Tibial artery (tissue), 4 donors: Measurements from ENCODE around the gene RCAN1.

ENCODE experiments used
- DNase-seq, 2 donors: peaks; one replicate each; pipeline ENCODE4 v3.0.0-alpha.2; 2019
- H3K27ac ChIP-seq, 2 donors: fragments of 200-600 bp; sonication (generic) in 1 of 2; 1 replicate in 1 of 2; 2 replicates in 1 of 2; pipeline ENCODE4 v1.5.1; 2018 to 2019; ENCODE audit warnings: mild to moderate bottlenecking in 1 of 2
- H3K27me3 ChIP-seq, 2 donors: fragments of 200-600 bp; sonication (generic) in 1 of 2; one replicate each; pipeline versions ENCODE4 v1.5.1 to v1.6.0; 2016 to 2019
- H3K36me3 ChIP-seq, 3 donors: fragments of 200-600 bp; sonication (generic) in 2 of 3; one replicate each; pipeline ENCODE4 v1.5.1; 2016 to 2019; ENCODE audit warnings: mild to moderate bottlenecking in 2 of 3
- H3K4me1 ChIP-seq, 4 donors: fragments of 200-600 bp; sonication (generic) in 2 of 4; 1 replicate in 3 of 4; 2 replicates in 1 of 4; pipeline ENCODE4 v1.5.1; 2016 to 2019
- H3K4me3 ChIP-seq, 2 donors: fragments of 200-600 bp; sonication (generic) in 1 of 2; 1 replicate in 1 of 2; 2 replicates in 1 of 2; pipeline ENCODE4 v1.5.1; 2018 to 2019; ENCODE audit warnings: mild to moderate bottlenecking in 2 of 2
- H3K9me3 ChIP-seq, 3 donors: fragments of 200-600 bp; sonication (generic) in 1 of 3; one replicate each; pipeline ENCODE4 v1.5.1; 2016 to 2019
- CTCF ChIP-seq, 2 experiments: fragments of 200-600 bp in 1 of 2; fragments of 450-650 bp in 1 of 2; IDR thresholded peaks; one replicate each; pipeline ENCODE4 v1.5.1; 2017 to 2019; ENCODE audit warnings: antibody characterized with exemption in 2 of 2, mild to moderate bottlenecking in 1 of 2, moderate library complexity in 1 of 2
- intact Hi-C: fragments of 100-400 bp; cut with DNase I; formaldehyde crosslinking; loops from one replicate; pipeline ENCODE4 v1.15.0; 2023; ENCODE audit warnings: low total_unique reads

The RCAN1 gene

GRCh38 chr21:34592120-34592955 is 22.6 kb downstream of the RCAN1 start:
- H3K27me3 ChIP-seq, result no peaks in the 10 kb centered on the region
- intact Hi-C loops, result no loop called here
- peak overlapping the region; percentile 15 to 38 for H3K4me3 ChIP-seq
- H3K9me3 ChIP-seq, result no peaks in the 10 kb centered on the region
- TF ChIP-seq CTCF (IDR thresholded peaks at IDR 0.05), result no peak
- H3K4me1 ChIP-seq, result peaks cover 0 to 20% (median 7%) of the 10 kb centered on the region in 4 donors
- no peaks in the 10 kb centered on the region for H3K36me3 ChIP-seq
- DNase-seq, result peak in 1 of 2 donors; percentile 72
- H3K27ac ChIP-seq, result peak overlapping the region; percentile 19 to 63

GRCh38 chr21:34590520-34590919 is 24.4 kb downstream of the RCAN1 start:
- Histone ChIP-seq H3K4me3 (no peak overlapping the region), H3K27me3 (no peaks in the 10 kb centered on the region), H3K9me3 (peaks cover 0 to 5% (median 0%) of the 10 kb centered on the region in 3 donors), H3K27ac (no peak overlapping the region), H3K4me1 (peaks cover 0 to 20% (median 7%) of the 10 kb centered on the region in 4 donors), H3K36me3 (no peaks in the 10 kb centered on the region)
- TF ChIP-seq CTCF (IDR thresholded peaks at IDR 0.05), result no peak
- intact Hi-C loops, result no loop called here
- DNase-seq, result no peak

GRCh38 chr21:34589511-34590282 is 25.2 kb downstream of the RCAN1 start:
- intact Hi-C loops, result no loop called here
- H3K27ac ChIP-seq, result no peak overlapping the region
- no peak for TF ChIP-seq CTCF (IDR thresholded peaks at IDR 0.05)

GRCh38 chr21:34583926-34584563 is 30.9 kb downstream of the RCAN1 start:
- Histone ChIP-seq H3K4me1 (peaks cover 0 to 26% (median 4%) of the 10 kb centered on the region in 4 donors), H3K9me3 (peaks cover 0 to 5% (median 0%) of the 10 kb centered on the region in 3 donors), H3K4me3 (no peak overlapping the region), H3K27me3 (no peaks in the 10 kb centered on the region), H3K36me3 (no peaks in the 10 kb centered on the region), H3K27ac (no peak overlapping the region)
- intact Hi-C loops, result no loop called here
- no peak for DNase-seq
- no peak for TF ChIP-seq CTCF (IDR thresholded peaks at IDR 0.05)

More at GRCh38 chr21:34589511-34590282, 25.2 kb downstream of the RCAN1 start:
- Histone ChIP-seq H3K27me3 (no peaks in the 10 kb centered on the region), H3K36me3 (no peaks in the 10 kb centered on the region), H3K9me3 (peaks cover 0 to 5% (median 0%) of the 10 kb centered on the region in 3 donors), H3K4me1 (peaks cover 0 to 20% (median 7%) of the 10 kb centered on the region in 4 donors), H3K4me3 (no peak overlapping the region)
- DNase-seq, result no peak

GRCh38 chr21:34582506-34583150 is 32.3 kb downstream of the RCAN1 start:
- DNase-seq, result no peak
- H3K36me3 ChIP-seq, result no peaks in the 10 kb centered on the region
- H3K27ac ChIP-seq, result no peak overlapping the region
- peak; percentile 33 to 53 for TF ChIP-seq CTCF (IDR thresholded peaks at IDR 0.05)
- peaks cover 0 to 26% (median 4%) of the 10 kb centered on the region in 4 donors for H3K4me1 ChIP-seq
- no peak overlapping the region for H3K4me3 ChIP-seq
- H3K27me3 ChIP-seq, result no peaks in the 10 kb centered on the region
- peaks cover 0 to 5% (median 0%) of the 10 kb centered on the region in 3 donors for H3K9me3 ChIP-seq
- intact Hi-C loops, result no loop called here
